A673 (cell line): Measurements from ENCODE around the gene ZFHX2. TPM values are rescaled to one million over a fixed set of nuclear protein-coding genes. Genes with fewer than 3 reads are reported as not detected.
"Not testable (repeated sequence)": the region's sequence is repeated elsewhere in the genome, so short reads cannot be mapped to it uniquely, and the experiment has no call there.

Source experiments
- BruUV-seq: library from RNA; stranded (reverse); fragments of 400-500 nt; replicated peaks from 2 replicates; lab custom pipeline; 2021; lab: Mats Ljungman, UMichigan
- CTCF ChIA-PET: fragments of 300-600 bp; sonication (Branson Sonifier 250); formaldehyde crosslinking; loops from one replicate; lab custom pipeline; 2022; ENCODE audit warnings: antibody characterized with exemption; lab: Charles Lee
- POLR2A ChIA-PET: fragments of 300-600 bp; sonication (Branson Sonifier 250); formaldehyde crosslinking; loops from one replicate; lab custom pipeline; 2022; ENCODE audit warnings: antibody characterized with exemption; ENCODE audit not compliant: low non-redundant PET; lab: Charles Lee
- DNase-seq: peaks from one replicate; pipeline ENCODE4 v3.0.0-alpha.2; 2015; ENCODE audit warnings: low spot score
- H3K27ac ChIP-seq: fragments of 200-600 bp; sonication (generic); 2 replicates; pipeline ENCODE4 v1.5.1; 2016; ENCODE audit warnings: mixed run types, low read depth, mild to moderate bottlenecking, mixed read lengths, antibody characterized with exemption, low read length; ENCODE audit not compliant: poor library complexity, severe bottlenecking
- H3K27me3 ChIP-seq: fragments of 200-600 bp; sonication (generic); replicated peaks from 2 replicates; pipeline ENCODE4 v1.6.1; 2017; ENCODE audit warnings: mixed run types, low read depth, mild to moderate bottlenecking, mixed read lengths, antibody characterized with exemption, low read length; ENCODE audit not compliant: insufficient read depth, poor library complexity
- H3K36me3 ChIP-seq: fragments of 200-600 bp; sonication (generic); 2 replicates; pipeline ENCODE4 v1.6.1; 2016; ENCODE audit warnings: mixed run types, mild to moderate bottlenecking, mixed read lengths, antibody characterized with exemption, low read length; ENCODE audit not compliant: insufficient read depth, poor library complexity, severe bottlenecking
- H3K4me1 ChIP-seq: fragments of 200-600 bp; sonication (generic); 2 replicates; pipeline ENCODE4 v1.6.1; 2017; ENCODE audit warnings: mixed run types, mild to moderate bottlenecking, mixed read lengths, antibody characterized with exemption, low read length; ENCODE audit not compliant: insufficient read depth, poor library complexity, severe bottlenecking
- H3K4me3 ChIP-seq: fragments of 200-600 bp; sonication (generic); 2 replicates; pipeline ENCODE4 v1.5.1; 2016; ENCODE audit warnings: low read depth, mixed run types, mild to moderate bottlenecking, mixed read lengths, low read length; ENCODE audit not compliant: poor library complexity, severe bottlenecking
- H3K9me3 ChIP-seq: fragments of 200-600 bp; sonication (generic); 2 replicates; pipeline ENCODE4 v1.6.1; 2016; ENCODE audit warnings: mixed run types, low read depth, mild to moderate bottlenecking, mixed read lengths, antibody characterized with exemption, low read length; ENCODE audit not compliant: poor library complexity, severe bottlenecking
- CTCF ChIP-seq: fragments of 300-800, 200-600 bp; sonication (generic); conservative IDR thresholded peaks from 2 replicates; pipeline ENCODE4 v1.5.1; 2017; ENCODE audit warnings: low read depth, mild to moderate bottlenecking, antibody characterized with exemption, low read length, moderate library complexity, mixed read lengths
- EZH2 ChIP-seq: fragments of 200-600 bp; sonication (generic); IDR thresholded peaks from 2 replicates; pipeline ENCODE4 v1.6.1; 2017; ENCODE audit warnings: borderline replicate concordance, low read depth, mild to moderate bottlenecking, mixed read lengths, antibody characterized with exemption, low read length; ENCODE audit not compliant: poor library complexity, severe bottlenecking
- intact Hi-C: fragments of 100-400 bp; cut with micrococcal nuclease; formaldehyde crosslinking; loops from one replicate; pipeline ENCODE4 v1.10.0; 2022; ENCODE audit not compliant: unreplicated experiment
- total RNA-seq: library from RNA; stranded (reverse); gene quantifications from 2 replicates; pipeline ENCODE4 v1.2.3, GENCODE V29; 2021

ZFHX2 gene
- total RNA-seq, 1 experiment from 2014 or later = 4.8 TPM

GRCh38 chr14:23537351-23538049, 14.1 kb downstream of the ZFHX2 start:
- Histone ChIP-seq H3K4me3 (no peak overlapping the region), H3K4me1 (peaks cover 26% of the 10 kb centered on the region), H3K27ac (no peak overlapping the region), H3K27me3 (no peaks in the 10 kb centered on the region), H3K9me3 (no peaks in the 10 kb centered on the region), H3K36me3 (no peaks in the 10 kb centered on the region)
- POLR2A ChIA-PET = no interaction called here
- DNase-seq = no peak
- no peak for TF ChIP-seq EZH2
- no peak for TF ChIP-seq CTCF
- no TSS peak for BruUV-seq
- CTCF ChIA-PET = interaction anchor here (1.6 kb wide), 1 partner anchor 59 kb away, joined by 3 read pairs; no protein-coding TSS in a partner anchor
- intact Hi-C loops = loop anchor here (5.0 kb wide), 1 partner anchor 50 kb away; no protein-coding TSS in a partner anchor

GRCh38 chr14:23536906-23537305, 14.7 kb downstream of the ZFHX2 start:
- CTCF ChIA-PET, DNase-seq, H3K4me3 ChIP-seq, H3K27ac ChIP-seq, H3K27me3 ChIP-seq, H3K36me3 ChIP-seq, BruUV-seq, POLR2A ChIA-PET, H3K9me3 ChIP-seq: not testable (repeated sequence)
- intact Hi-C loops = loop anchor here (5.0 kb wide), 1 partner anchor 50 kb away; no protein-coding TSS in a partner anchor
- H3K4me1 ChIP-seq = peaks cover 26% of the 10 kb centered on the region

GRCh38 chr14:23536494-23536893, 15.1 kb downstream of the ZFHX2 start:
- TF ChIP-seq EZH2 (no peak), CTCF (no peak)
- H3K27me3 ChIP-seq = no peaks in the 10 kb centered on the region
- H3K36me3 ChIP-seq = no peaks in the 10 kb centered on the region
- POLR2A ChIA-PET = no interaction called here
- DNase-seq = no peak
- no peak overlapping the region for H3K4me3 ChIP-seq
- intact Hi-C loops = loop anchor here (5.0 kb wide), 1 partner anchor 49 kb away; no protein-coding TSS in a partner anchor
- H3K4me1 ChIP-seq = peaks cover 26% of the 10 kb centered on the region
- H3K9me3 ChIP-seq = no peaks in the 10 kb centered on the region
- no TSS peak for BruUV-seq
- H3K27ac ChIP-seq = no peak overlapping the region
- CTCF ChIA-PET = no interaction called here
